ENCODE data around the gene LSG1.
"Not testable (repeated sequence)": the region's sequence is repeated elsewhere in the genome, so short reads cannot be mapped to it uniquely, and the experiment has no call there.

Gene LSG1

DNA sequence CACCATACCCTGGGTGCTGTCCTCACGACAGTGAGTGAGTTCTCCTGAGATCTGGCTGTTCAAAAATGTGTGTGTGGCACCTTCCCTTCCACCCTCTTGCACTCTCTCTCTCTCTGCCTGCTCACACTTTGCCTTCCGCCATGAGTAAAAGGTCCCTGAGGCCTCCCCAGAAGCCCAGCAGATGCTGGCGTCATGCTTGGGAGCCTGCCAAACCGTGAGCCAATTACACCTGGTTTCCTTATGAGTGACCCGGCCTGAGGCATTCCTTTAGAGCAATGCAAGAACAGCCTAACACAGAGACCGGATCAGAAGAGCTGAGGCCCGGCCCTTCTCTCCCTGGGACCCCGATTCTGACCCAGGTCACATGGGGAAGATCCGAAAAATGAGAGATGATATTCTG, 54.2 kb downstream of the LSG1 start:
- DNase-seq (ENCODE audit: low read depth in 2 of 2): no peak

GRCh38 chr3:194617143-194617671, 54.8 kb downstream of the LSG1 start:
- no peak for DNase-seq (ENCODE audit: low read depth in 2 of 2)

GRCh38 chr3:194615226-194615625, 56.8 kb downstream of the LSG1 start:
- no peak for DNase-seq (ENCODE audit: low read depth in 2 of 2)

GRCh38 chr3:194612221-194612620, 59.8 kb downstream of the LSG1 start:
- no peak for DNase-seq (ENCODE audit: low read depth in 2 of 2)

DNA sequence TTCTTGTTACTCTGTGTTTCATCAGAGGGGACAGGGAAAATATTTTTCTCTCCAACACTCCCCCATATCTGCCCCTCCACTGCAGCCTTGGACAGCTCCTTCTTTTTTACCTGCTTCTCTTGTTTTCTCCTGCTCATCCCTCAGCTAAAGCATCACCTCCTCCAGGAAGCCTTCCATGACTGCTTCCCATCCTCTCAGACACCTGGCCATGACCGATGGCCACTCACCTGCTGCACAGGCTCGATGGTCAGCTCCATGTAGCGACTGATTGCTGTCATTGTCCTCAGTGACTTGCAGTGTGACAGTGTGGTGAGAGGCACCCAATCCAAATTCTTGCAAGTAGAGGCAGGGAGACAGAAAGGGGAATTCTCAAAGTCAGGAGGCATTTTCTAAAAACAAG, 61.3 kb downstream of the LSG1 start:
- DNase-seq (ENCODE audit: low read depth in 2 of 2): no peak

DNA sequence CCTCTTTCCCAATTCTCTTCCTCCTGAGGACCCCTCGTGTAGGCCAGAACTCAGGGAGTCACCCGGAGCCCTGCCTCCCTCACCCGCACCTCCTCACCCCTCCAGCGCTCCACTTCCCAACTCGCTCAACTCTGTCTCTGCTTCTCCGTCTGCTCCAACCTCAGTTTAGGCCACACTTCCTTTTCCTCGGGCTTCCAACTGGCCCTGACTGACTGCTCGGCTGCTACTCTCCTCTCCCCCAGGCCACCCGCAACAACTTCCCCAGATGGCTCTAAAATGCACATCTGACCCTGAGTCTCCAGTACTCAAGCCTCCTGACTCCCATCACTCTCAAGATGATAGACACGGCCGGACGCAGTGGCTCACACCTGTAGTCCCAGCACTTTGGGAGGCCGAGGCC, 62.4 kb downstream of the LSG1 start:
- DNase-seq (ENCODE audit: low read depth in 2 of 2): no peak

GRCh38 chr3:194608981-194609380, 63.0 kb downstream of the LSG1 start:
- DNase-seq (ENCODE audit: low read depth in 2 of 2): no peak

DNA sequence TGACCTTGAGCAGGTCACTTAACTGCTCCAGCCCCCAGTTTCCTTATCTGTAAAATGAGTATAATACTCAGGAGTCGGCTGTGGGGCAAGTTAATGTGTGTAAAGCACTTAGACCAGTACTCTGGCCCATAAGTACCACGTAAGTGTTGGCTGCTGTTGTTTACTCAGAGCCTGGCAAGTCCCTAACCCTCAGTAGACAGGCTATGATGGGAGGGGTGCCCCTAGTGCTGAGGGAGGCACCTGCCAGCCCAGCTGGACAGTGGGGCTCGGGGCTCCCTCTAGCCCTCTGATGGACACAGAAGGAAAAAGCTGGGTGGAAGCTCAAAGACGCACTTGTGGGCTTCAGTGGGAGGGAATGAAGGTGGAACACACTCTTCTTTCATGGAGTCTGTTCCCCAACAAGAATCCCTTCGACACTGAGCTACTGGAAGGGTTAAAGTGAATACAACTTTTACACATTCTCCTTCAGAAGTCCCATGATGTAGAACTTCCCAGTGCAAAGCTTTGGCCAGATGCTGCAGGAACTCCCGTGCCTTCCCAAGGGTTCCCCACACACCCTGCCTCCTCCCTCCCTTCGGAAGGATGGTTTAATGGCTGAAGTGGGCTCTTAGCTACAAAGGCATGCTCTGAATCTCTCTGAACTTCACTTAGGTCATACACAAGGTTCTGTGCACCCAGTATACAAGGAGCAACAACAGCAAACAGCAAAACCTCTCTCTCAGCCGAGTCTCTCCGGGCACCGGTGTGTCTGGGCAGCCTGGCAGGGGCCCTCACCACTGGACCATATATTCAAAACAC, 64.2 kb downstream of the LSG1 start:
- DNase-seq (ENCODE audit: low read depth in 2 of 2): no peak

- no peak for DNase-seq (ENCODE audit: low read depth in 2 of 2)
Observed at GRCh38 chr3:194606941-194607340, 65.0 kb downstream of the LSG1 start.

DNA sequence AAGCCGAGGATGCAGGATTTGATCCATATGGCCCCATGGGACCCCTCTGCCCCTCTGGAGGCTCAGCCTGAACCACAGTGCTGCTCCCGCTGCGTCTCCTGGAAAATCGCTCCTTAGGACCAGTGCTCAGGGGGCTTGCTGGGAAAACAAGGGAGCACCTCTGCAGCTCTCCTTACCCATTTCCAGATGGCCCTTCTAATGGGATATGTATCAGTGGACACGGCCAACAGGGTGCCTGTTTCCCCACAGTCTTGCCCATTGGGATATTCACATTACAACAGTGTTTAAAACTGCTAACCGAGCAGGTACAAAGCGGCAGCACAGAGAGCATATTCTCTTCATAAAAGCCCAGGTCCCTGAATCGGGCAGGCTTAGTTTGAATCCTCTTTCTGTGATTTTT, 65.8 kb downstream of the LSG1 start:
- DNase-seq (ENCODE audit: low read depth in 2 of 2): no peak

DNA sequence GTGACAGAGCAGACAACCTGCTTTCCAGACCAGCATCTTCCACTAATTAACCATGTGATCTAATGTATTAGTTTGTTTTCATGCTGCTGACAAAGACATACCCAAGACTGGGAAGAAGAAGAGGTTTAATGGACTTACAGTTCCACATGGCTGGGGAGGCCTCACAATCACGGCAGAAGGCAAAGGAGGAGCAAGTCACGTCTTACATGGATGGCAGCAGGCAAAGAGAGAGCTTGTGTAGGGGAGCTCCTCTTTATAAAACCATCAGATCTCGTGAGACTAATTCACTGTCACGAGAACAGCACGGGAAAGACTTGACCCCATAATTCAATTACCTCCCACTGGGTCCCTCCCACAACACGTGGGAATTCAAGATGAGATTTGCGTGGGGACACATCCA, 66.7 kb downstream of the LSG1 start:
- not testable (repeated sequence) for DNase-seq (ENCODE audit: low read depth in 2 of 2)

- DNase-seq (ENCODE audit: low read depth in 2 of 2): no peak
Observed at GRCh38 chr3:194604837-194605236, 67.2 kb downstream of the LSG1 start.

GRCh38 chr3:194604126-194604525, 67.9 kb downstream of the LSG1 start:
- no peak for DNase-seq (ENCODE audit: low read depth in 2 of 2)

DNA sequence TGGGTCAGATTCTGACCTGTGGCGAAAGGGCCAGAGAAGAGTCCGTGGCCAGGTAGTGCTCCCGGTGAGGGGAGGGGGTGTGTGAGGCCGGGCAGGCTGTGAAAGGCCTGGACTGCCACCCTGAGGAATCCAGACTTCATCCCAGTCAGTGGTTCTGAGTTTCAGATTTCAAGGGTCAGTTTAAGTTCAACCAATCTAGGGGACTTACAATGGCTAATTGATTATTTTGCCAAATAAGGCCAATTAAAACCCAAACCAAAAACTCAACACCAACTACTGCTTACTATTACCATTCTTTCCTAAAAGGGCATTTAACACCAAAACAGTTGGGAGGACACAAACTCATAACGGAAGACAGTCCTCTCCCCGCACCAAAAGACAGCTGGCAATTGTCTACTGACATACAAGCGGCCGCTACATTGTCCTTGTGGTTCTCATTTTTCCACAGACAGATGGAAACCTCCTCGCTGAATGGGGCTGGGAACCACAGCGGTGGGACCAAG, 69.3 kb downstream of the LSG1 start:
- DNase-seq (ENCODE audit: low read depth in 2 of 2): no peak

DNA sequence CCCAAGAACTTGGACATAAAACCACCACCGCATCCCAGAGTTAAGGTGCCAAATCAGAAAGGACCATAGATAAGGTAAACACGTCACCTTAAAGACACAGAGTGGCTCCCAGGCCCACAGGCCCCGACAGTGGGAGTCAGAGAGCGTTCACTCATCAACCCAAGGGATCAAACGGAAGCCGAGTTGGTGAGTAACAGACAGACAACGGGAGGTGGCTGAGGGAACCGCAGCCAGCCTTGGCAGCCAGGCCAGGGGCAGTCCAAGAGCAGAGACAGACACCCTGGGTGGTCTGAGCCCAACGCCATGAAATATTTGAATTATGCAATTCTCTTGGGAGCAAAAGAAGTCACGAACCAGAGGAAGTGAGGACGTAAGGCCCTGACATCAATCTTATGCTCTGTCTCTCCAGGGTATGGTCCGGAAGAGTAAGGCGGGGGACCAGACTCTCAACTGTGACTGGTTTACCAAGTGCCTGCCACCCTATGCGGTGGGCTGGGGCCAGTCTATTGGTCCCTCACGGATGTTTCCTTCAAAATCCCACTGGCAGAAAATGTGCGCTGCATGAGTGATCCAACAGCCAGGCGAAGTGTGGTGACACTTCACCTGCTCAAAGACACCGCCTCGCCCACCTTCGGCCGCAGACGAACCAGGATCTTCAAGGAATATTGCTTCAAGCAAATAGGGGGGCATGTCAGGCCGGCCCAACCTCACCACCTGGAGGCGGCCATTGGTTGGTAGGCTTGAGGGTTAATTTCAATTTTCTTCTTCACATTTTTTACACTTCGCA, 73.0 kb downstream of the LSG1 start:
- DNase-seq (ENCODE audit: low read depth in 2 of 2): no peak

DNA sequence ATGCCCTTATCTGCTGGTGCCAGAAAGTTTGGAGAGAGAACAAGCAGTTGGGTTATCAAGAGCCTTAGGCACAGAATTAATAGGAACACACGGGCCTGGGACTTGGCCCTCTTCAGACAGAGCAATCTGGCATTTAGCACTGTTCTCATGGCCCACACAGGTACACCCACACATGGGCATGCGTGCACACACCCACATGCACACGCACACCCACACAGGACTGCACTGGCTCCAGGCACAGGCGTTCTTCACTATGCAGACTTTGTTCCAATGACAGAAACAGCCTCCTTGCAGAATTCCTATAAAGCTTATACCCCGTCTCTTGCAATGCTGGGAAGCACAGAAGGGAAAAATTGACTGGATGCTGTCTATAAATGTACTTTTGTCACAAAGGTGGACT, 75.1 kb downstream of the LSG1 start:
- DNase-seq (ENCODE audit: low read depth in 2 of 2): no peak

DNA sequence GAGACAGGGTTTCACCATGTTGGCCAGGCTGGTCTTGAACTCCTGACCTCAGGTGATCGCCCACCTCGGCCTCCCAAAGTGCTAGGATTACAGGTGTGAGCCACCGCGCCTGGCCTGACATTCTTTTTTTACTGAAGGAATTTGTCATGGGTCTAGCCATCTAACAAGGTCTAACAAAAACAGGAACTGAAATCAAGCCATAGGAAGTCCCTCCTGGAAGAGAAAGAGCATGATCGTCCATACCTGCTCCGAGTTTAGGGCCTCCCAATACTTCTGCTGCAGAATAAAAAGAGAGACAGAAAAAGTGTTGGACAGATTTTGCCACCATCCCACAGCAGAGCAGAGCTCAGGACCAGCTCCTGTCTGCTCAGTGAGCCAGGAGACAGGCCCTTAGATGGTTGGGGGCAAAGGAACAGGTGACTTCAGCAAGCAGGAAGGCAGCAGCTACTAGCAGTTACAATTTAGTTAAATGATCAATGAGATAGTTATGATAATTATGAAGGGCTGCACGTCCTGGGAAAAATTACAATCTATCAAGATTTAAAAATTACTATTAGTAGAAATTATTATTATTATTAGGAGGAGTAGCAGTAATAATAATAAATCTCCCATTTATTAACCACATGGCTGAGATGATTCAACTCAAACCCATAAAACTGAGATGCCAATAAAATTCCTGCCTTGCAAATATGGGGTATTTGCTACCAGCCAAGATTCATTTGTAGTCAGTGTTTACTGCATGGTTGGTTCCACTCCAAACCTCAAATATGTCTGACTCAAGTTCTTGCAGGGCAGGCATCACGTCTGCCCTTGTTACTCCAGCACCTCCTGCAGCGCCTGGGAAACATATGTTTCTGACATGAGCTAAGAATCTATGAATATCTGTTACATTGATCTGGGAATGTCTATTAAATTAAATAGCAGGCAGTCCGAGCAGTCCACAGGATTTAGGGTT, 78.9 kb downstream of the LSG1 start:
- DNase-seq (ENCODE audit: low read depth in 2 of 2): no peak
